ENCODE data around the gene TBC1D5. TPM values are rescaled to one million over a fixed set of nuclear protein-coding genes. Genes with fewer than 3 reads are reported as not detected.
"Not testable (repeated sequence)": the region's sequence is repeated elsewhere in the genome, so short reads cannot be mapped to it uniquely, and the experiment has no call there.

The TBC1D5 gene
- total and polyA plus RNA-seq, 2 of the 4 experiments (the other 2 are of a cell fraction), result 16.4 to 57.0 TPM

GRCh38 chr3:17613017-17613416 lies 129.4 kb downstream of the TBC1D5 start:
- H4K8ac ChIP-seq (ENCODE audit: low read depth in 2 of 2, low read length in 2 of 2); H3K27me3 ChIP-seq (ENCODE audit: control insufficient read depth, insufficient read depth, low read length); POLR2A ChIA-PET (ENCODE audit: unreplicated experiment); H2BK15ac ChIP-seq (ENCODE audit: low read depth, low read length); H4K5ac ChIP-seq (ENCODE audit: low read depth, low read length); dilution Hi-C loops (cut with HindIII; ENCODE audit: low sequenced_read_pairs, unreplicated experiment); in situ Hi-C loops (cut with MboI; ENCODE audit: low sequenced_read_pairs); H2AK5ac ChIP-seq (ENCODE audit: low read depth, low read length); H3K14ac ChIP-seq (replicated peaks; ENCODE audit: low read depth, low read length); H3K79me1 ChIP-seq (ENCODE audit: low read depth in 1 of 2, low read length in 2 of 2); ATAC-seq (ENCODE audit: low read depth); H2BK20ac ChIP-seq (ENCODE audit: low read depth, low read length); H3K56ac ChIP-seq (ENCODE audit: extremely low read depth, insufficient read depth, low read length); H3K4me2 ChIP-seq (ENCODE audit: low read depth, low read length); CTCF ChIA-PET; H3K4me3 ChIP-seq (ENCODE audit: insufficient read depth, low read depth, low read length); H3K4me1 ChIP-seq (ENCODE audit: control insufficient read depth, insufficient read depth, low read length); H4K91ac ChIP-seq (ENCODE audit: insufficient read depth, low read depth, low read length); intact Hi-C loops (cut with micrococcal nuclease); H2BK120ac ChIP-seq (ENCODE audit: low read depth, low read length); H3K18ac ChIP-seq (ENCODE audit: low read depth, low read length); H2AK9ac ChIP-seq (replicated peaks; ENCODE audit: low read depth, low read length, poor library complexity); H3K4ac ChIP-seq (ENCODE audit: low read depth, low read length); H4K20me1 ChIP-seq (ENCODE audit: insufficient read depth, low read length); H3K9ac ChIP-seq (ENCODE audit: low read depth, low read length); H3K27ac ChIP-seq (ENCODE audit: insufficient read depth, low read length); BruUV-seq (replicated peaks); H3K9me1 ChIP-seq (ENCODE audit: insufficient read depth, low read length); H3K36me3 ChIP-seq (ENCODE audit: control insufficient read depth, insufficient read depth, low read length); H2BK5ac ChIP-seq (ENCODE audit: low read depth, low read length, poor library complexity, severe bottlenecking); DNase-seq; H3K9me3 ChIP-seq (ENCODE audit: control insufficient read depth, insufficient read depth, low read length); H2AFZ ChIP-seq (replicated peaks; ENCODE audit: low read length, poor library complexity); H3K23ac ChIP-seq (ENCODE audit: low read depth, low read length): not testable (repeated sequence)
- no CpG with 5 or more reads among the region's 4 CpGs for WGBS, 2 experiments (ENCODE audit: extremely low coverage in 2 of 2, insufficient read length in 1 of 2)

Measured in IMR-90 (cell line).